ENCODE results near the gene ITPRIP. TPM values are rescaled to one million over a fixed set of nuclear protein-coding genes. Genes with fewer than 3 reads are reported as not detected.

The ITPRIP gene
- polyA plus RNA-seq, 1 of the 3 experiments (the other 2 are of a cell fraction): 22.1 TPM

GRCh38 chr10:104351061-104351702, 12.9 kb upstream of the ITPRIP start:
- no peak overlapping the region for H3K4me3 ChIP-seq (ENCODE audit: low read depth in 2 of 2, low read length in 1 of 2)
- no peak overlapping the region for H2AFZ ChIP-seq (ENCODE audit: low read depth)
- H3K27me3 ChIP-seq (ENCODE audit: insufficient read depth): no peaks in the 10 kb centered on the region
- no peak overlapping the region for H3K9ac ChIP-seq
- no peak overlapping the region for H3K4me2 ChIP-seq
- TF ChIP-seq POLR2AphosphoS5 (IDR thresholded peaks at IDR 0.05; ENCODE audit: low read depth, low read length) (no peak), MAX (IDR thresholded peaks at IDR 0.05; ENCODE audit: low read depth) (no peak), GABPA (IDR thresholded peaks at IDR 0.05; ENCODE audit: low read depth) (no peak), YY1 (IDR thresholded peaks at IDR 0.05; ENCODE audit: low read depth) (no peak), IRF3 (IDR thresholded peaks at IDR 0.05; ENCODE audit: low read depth, low read length) (no peak), RAD21 (IDR thresholded peaks at IDR 0.05; ENCODE audit: low read length) (no peak)
- H3K36me3 ChIP-seq (replicated peaks in 1 of 2; ENCODE audit: control insufficient read depth in 1 of 2, insufficient read depth in 2 of 2, low read length in 1 of 2): no peaks in the 10 kb centered on the region
- 42% methylated on average over 2 of the region's 2 CpGs for WGBS (ENCODE audit: low lambda C conversion rate)
- H3F3A ChIP-seq (replicated peaks; ENCODE audit: insufficient read depth): peaks cover 11% of the 10 kb centered on the region
- ChIA-PET CTCF (interaction anchor here (0.8 to 7.0 kb wide), 22 partner anchors 13 to 271 kb away, joined by 3 to 229 read pairs (median 6); partner anchors contain the start of gene ITPRIP), POLR2A (no interaction called here)
- H3K79me2 ChIP-seq (ENCODE audit: insufficient read depth): no peaks in the 10 kb centered on the region
- no peaks in the 10 kb centered on the region for H4K20me1 ChIP-seq (ENCODE audit: insufficient read depth)
- no peaks in the 10 kb centered on the region for H3K9me3 ChIP-seq
- no peak for DNase-seq
- peaks cover 5 to 13% of the 10 kb centered on the region in 2 experiments; a peak in 3 of 4 replicates for H3K4me1 ChIP-seq (ENCODE audit: control insufficient read depth in 1 of 2, insufficient read depth in 2 of 2, low read depth in 1 of 2, low read length in 1 of 2)
- H3K27ac ChIP-seq (ENCODE audit: low read depth in 2 of 2, low read length in 1 of 2): peak overlapping the region in 1 of 2 experiments; percentile 22; a peak in 1 of 4 replicates
- H3K9me2 ChIP-seq: no peaks in the 10 kb centered on the region

GRCh38 chr10:104350127-104350635, 11.9 kb upstream of the ITPRIP start:
- Histone ChIP-seq H3K27ac (ENCODE audit: low read depth in 2 of 2, low read length in 1 of 2) (no peak overlapping the region), H3K36me3 (replicated peaks in 1 of 2; ENCODE audit: control insufficient read depth in 1 of 2, insufficient read depth in 2 of 2, low read length in 1 of 2) (no peaks in the 10 kb centered on the region), H3K9me2 (no peaks in the 10 kb centered on the region), H3K9me3 (no peaks in the 10 kb centered on the region), H3K79me2 (ENCODE audit: insufficient read depth) (no peaks in the 10 kb centered on the region), H3K4me1 (ENCODE audit: control insufficient read depth in 1 of 2, insufficient read depth in 2 of 2, low read depth in 1 of 2, low read length in 1 of 2) (peaks cover 5 to 13% of the 10 kb centered on the region in 2 experiments; a peak in 3 of 4 replicates), H2AFZ (ENCODE audit: low read depth) (no peak overlapping the region), H3K9ac (no peak overlapping the region), H3K4me3 (ENCODE audit: low read depth in 2 of 2, low read length in 1 of 2) (no peak overlapping the region), H4K20me1 (ENCODE audit: insufficient read depth) (no peaks in the 10 kb centered on the region), H3K4me2 (no peak overlapping the region), H3K27me3 (ENCODE audit: insufficient read depth) (no peaks in the 10 kb centered on the region), H3F3A (replicated peaks; ENCODE audit: insufficient read depth) (peaks cover 8% of the 10 kb centered on the region)
- WGBS (ENCODE audit: low lambda C conversion rate): 43% methylated on average over 6 of the region's 6 CpGs
- ChIA-PET CTCF (interaction anchor here (0.8 to 7.0 kb wide), 24 partner anchors 12 to 272 kb away, joined by 3 to 229 read pairs (median 6); partner anchors contain the start of gene ITPRIP), POLR2A (no interaction called here)
- no peak for TF ChIP-seq RXRA (IDR thresholded peaks at IDR 0.05; ENCODE audit: borderline replicate concordance, low read depth)
- peak; percentile 80 for TF ChIP-seq SMC3 (IDR thresholded peaks at IDR 0.05; ENCODE audit: low read depth, low read length)
- TF ChIP-seq NRF1 (IDR thresholded peaks at IDR 0.05; ENCODE audit: low read depth, low read length): no peak
- no peak for TF ChIP-seq USF2 (IDR thresholded peaks at IDR 0.05; ENCODE audit: borderline replicate concordance, low read depth, low read length)
- peak; percentile 93 for TF ChIP-seq RAD21 (IDR thresholded peaks at IDR 0.05; ENCODE audit: low read length)
- peak; percentile 75 for TF ChIP-seq CTCF (IDR thresholded peaks at IDR 0.05)
- no peak for TF ChIP-seq RFX5 (IDR thresholded peaks at IDR 0.05; ENCODE audit: low read length)
- no peak for TF ChIP-seq TCF12 (IDR thresholded peaks at IDR 0.05)
- TF ChIP-seq FOSL2 (IDR thresholded peaks at IDR 0.05; ENCODE audit: borderline replicate concordance, low read depth): no peak
- DNase-seq: peak; percentile 55

All from SK-N-SH (cell line).